Raji (cell line): ENCODE measurements around the gene KNSTRN.

Source experiments
- POLR2A ChIP-seq: IDR thresholded peaks from 2 replicates; pipeline ENCODE4 v1.6.1; 2011; ENCODE audit warnings: low read depth, low read length, control low read depth; ENCODE audit not compliant: insufficient read depth

The KNSTRN gene

DNA sequence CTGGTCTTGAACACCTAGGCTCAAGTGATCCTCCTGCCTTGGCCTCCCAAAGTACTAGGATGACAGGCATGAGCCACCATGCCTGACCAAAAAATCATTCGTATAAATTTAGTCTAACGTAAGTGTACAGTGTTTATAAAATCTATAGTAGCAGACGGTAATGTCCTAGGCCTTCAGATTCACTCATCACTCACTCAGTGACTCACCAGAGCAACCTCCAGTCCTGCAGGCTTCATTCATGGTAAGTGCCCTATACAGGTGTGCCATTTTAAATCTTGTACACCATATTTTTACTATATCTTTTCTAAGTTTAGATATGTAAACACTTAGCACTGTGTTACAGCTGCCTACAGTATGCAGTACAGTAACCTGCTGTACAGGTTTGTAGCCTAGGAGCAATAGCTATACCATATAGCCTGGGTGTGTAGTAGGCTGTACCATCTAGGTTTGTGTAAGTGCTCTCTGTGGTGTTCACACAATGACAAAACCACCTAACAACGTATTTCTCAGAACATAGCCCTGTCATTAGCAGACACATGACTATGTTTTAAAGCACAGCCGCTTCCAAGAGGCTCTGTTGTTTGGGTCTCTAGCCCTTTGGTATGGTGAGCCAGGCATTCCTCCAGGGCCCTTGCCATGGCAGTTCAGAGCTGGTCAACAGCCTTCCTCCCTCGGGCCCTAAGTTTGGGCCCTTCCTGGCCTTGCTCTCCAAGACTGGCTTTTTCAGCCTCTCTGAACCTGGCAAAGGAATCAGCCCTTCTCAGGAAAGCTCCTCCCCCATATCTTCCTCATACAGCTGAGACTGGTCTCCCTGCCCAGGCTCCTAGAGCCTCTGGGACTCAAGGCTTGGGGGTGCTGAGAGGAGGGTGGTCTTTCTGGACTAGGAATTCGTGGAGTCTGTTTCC is 39.9 kb upstream of the KNSTRN start:
- no peak for TF ChIP-seq POLR2A

DNA sequence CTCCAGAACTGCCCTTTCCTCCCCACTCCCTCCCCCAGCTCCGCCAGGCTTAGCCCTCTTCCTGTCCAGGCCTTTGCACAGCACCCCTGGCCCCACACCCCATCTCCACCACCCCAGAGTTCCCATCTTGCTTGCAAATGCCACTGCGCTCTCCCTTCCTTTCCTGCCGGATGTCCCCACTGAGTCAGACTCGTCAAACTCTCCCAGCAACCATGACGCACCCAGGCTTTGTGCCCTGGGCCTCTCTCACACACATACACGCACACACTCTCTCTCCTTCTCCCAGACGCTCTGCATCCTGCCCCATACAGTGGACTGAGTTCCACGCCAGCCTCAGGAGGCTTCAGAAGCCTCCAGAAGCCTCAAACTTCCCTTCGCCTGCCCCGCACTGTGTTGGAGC is 39.0 kb upstream of the KNSTRN start:
- no peak for TF ChIP-seq POLR2A

DNA sequence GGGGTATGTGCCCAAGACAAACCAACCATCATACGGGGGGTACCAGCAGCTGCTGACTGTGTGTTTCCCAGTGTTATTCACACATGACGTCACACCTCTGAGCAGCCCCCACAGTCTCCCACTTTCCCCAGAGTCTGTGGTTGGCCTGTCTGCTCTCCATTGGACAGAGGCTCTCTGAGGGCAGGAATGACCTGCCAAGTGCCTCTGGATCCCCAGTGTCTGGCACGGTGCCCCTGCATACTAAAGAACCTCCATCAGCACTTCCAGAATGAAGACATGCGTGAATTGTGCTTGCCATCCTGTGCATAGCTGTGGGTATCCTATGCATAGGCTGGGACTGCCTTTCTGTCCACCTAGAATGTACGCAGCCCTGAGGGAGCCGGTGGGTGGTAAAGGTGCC is 38.3 kb upstream of the KNSTRN start:
- no peak for TF ChIP-seq POLR2A

DNA sequence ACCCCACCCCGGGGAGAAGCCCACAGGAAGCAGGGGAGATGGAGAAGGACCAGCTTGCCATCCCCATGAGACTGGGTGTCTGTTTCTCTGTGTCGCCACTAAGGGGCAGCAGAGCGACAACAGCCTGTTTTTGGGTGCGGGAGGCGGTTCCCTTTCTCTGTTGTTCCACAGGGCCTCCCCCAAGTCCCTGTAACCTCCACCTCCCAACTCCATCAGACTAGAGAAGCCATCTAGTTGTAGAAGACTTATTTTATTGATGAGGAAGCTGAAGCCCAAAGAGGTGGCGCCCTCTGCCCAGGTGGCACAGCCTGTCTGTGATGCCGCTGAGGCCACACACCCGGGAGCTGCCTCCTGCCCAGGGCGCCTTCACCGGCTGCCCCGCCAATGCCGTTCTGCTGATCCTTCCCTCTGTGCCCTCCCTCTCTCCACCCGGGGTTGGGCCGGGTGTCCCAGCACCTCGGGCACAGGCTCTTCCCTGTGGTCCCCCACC is 37.8 kb upstream of the KNSTRN start:
- TF ChIP-seq POLR2A, result no peak

DNA sequence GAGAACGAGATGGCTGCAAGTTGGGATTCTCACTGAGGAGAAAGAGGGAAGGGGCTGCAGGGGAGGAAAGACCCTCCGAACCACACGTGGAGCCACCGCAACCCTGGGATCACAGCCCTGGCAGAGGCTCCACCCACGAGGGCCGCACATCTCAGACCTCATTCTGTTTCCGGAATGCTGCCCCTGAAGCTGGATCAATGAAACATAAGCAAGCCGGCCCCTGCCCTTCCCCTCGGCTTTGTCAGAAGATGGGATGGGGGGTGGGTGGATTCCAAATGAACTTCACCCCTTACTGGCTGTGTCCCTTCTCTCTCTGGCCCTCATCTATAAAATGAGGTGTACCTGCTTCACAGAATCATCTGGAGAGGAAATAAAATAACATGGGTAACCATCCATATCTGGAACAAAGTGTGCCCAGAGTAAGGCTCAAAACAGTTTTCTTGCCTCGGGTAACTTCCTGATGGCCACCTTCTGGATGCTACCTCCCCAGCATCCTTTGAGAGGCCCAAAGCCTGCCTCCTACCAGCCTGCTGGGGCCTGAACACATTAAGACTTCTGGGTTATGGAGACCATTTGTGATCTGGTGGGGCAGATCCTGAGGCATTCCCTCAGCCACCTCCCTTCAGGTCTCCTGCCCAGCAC is 37.2 kb upstream of the KNSTRN start:
- no peak for TF ChIP-seq POLR2A

DNA sequence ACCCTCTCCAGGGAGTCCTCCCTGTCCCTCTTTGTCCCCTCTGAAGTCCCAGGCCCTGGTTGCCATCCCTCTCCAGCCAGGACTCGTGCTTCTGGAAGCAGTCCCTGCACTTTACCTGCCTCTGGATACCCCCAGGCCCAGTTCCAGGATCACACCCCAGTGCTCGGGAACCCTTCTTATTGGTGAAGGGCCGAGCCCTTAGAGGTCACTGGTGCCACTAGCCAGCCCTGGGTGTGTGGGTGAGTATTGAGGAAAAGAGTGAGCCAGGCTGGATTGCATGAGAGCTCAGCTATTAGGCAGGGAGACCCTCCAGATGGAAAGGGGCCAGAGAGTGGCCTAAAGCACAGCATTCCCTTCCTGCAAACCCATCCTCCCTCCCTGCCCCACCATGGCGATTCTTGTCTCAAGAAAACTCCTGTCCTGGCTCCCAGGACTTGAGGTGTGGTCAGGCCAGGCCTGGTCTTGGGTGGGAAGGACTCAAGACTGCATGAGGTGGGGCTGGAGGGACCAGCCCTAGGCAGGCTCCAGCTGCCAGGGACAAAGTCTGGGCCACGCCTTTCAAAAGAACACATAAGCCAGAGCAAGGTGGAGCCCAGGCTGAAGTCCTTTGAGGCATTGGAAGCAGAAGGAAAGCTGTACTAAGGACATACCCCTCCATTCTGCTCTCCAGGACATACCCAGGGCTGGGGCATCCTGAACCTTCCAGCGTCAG is 36.5 kb upstream of the KNSTRN start:
- TF ChIP-seq POLR2A, result no peak

DNA sequence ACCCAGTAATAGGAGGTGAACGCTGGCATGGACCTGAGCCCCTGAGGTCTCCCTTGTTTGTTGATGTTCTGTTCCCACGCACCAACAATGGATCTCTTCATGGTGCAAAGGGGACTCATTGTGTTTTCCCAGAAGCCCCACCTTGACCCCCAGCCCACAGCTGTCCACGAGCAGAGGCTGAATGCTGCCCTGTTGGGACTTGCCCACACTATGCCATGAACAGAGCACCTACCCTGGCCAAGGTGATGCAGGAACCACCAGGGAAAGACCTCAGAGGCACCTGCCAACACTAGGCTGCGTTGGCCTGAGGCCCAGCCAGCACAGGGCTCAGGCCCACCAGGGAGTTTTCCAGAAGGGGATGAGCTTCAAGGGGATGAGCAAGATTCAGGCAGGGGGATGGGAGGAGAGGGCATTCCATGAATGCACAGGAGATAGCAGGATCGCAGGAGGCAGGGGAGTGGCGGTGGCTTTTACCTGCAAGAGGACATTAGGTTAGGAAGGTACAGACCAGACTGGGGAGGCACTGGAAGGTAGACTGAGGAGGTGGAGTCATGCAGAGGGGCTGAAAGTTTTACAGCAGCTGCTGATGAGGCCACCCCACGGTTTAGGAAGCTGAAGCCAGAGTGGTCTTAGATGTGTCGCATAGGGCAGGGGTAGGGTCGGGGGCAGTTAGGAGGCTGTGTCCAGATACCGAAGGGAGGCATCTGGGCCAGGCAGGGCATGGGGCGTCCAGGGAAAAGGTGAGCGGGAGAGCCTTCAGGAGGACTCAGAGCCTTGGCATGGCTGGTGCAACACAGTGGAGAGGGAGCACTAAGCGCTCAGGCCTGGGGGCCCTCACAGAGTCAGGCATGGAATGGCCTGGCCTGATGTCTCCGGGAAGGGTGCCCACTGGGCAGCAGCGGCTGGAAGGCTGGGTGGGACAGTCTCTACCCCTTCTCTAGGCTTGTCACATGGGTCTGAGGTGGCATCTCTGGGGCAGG is 35.7 kb upstream of the KNSTRN start:
- no peak for TF ChIP-seq POLR2A

DNA sequence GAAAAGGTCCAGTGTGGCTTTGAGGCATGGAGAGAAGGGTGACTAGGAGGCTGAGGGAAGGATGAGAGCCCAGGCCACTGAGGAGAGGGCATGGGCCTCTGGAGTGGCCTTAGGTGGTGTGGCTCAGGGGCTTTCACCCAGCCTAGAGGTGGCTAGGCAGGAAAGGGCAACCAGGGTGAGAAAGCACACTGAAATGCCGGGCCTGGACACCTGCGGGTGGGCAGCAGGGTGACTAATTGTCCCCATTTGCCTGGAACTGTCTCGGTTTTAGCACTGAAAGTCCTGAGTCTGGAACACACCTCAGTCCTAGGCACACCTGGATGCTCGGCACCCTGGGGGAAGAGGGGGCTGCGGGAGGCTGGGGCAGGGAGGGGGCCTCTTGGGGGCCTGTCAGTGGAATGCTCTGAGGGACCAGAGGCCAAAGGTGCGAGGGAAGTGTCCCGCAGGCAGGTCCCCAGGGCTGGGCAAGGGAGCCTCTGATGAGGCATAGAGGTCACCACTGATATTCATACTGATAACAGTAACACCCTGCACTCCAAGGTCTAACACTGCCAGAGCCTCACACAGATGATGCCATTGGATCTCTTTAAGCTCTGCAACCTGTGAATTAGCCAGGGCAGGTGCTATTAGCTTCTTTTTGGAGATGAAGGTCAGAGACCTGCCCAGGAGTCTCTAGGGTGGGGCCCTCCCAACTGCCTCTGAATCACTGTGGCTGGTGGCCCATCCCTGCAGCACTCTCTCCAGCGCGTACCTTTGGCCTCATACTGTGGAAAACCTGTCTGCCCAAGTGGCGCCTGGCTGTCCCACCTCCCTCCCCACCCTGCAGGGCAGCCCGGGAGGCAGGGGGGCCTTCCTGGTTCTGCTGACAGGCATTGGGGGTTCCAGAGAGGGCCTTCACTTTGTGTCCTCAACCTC is 34.7 kb upstream of the KNSTRN start:
- no peak for TF ChIP-seq POLR2A

DNA sequence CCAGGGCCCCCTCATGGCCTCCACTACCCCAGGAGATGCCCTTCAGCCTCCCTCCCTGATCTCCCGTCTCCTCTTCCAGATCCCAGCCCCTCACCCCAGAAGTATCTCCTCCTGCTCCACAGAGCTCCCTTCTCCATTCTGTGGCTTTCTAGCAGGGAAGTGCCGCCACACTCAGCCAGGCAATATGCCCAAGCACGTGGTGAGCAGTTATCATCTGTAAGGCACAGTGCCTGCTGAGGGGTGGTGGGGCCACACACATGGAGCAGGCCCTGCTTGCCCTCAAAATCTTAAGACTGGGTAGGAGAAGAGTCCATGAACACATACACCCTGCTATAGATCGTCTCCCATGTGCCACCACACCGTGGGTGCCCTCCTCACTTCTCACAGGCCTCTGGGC is 34.0 kb upstream of the KNSTRN start:
- no peak for TF ChIP-seq POLR2A

DNA sequence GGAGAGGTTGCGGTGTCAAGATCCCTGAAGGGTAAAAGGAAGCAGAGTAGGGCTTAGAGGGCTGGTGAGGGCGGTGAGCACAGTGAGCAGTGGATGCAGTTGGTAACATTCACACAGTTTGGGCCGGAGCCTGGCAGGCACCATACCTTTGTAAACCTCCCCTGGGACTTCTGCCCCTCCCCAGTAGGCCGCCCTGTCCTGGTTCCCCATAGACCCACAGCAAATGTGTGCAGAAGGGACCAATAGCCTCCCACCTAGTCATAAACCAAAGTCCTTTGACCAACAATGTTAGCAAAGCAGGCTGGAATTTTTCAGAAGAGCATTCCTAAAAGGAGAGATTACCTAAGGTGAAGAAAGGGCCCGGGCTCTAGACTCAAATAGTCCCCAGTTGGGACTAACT is 33.4 kb upstream of the KNSTRN start:
- TF ChIP-seq POLR2A, result no peak

DNA sequence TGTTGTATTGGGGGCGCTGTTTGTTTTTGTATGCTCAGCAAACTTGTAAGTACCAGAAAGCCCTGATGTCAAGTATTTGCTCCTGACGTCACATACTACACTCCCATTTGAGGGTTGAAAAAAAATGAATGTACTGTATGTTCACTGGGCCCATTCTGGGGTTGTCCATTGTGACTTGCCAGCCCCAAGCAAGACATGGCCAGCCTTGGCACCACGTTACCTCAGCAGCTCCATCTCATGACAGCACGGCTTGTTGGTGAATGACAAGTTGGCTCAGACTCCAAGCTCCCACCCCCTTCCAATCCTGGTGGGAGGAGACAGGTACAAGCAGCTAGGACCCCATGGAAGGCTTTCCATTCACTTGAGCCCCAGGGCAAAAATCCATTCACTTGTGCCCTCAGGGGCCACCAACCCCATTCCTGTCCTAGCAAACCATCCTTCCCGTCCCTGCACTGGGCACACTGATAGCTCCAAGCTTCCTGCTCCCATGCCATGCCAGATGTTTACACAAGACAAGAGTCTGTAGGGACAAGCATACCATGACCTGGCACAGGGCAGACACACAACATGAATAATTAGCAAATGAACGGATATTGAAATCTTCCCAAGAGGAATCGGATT is 30.1 kb upstream of the KNSTRN start:
- TF ChIP-seq POLR2A, result no peak

DNA sequence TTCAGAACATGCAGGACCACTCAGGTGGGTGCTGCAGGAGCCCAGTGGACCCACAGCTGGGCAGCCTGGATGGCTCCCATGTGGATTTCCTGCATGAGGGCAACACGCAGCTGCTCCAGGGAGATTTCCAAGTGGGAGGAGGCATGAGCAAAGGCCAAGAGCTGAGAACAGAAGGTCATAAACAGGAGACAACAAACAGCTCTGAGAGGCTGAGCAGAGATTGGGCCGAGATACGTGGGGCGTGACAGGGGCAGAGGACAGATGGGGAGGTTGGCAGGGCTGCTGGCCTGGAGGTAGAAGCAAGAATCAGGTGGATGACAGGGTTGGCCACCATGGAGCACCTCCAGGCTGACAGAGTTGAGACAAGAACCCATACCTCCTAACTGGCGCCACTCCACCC is 28.8 kb upstream of the KNSTRN start:
- no peak for TF ChIP-seq POLR2A
